WTC11 (cell line): ENCODE measurements around the gene ADGRB2. TPM values are rescaled to one million over a fixed set of nuclear protein-coding genes. Genes with fewer than 3 reads are reported as not detected.

Experiments
- ATAC-seq: fragments of 200-7000 bp; cut with Tn5 transposase; 2 replicates; pipeline ENCODE4 v1.10.0; 2021; ENCODE audit warnings: mild to moderate bottlenecking, moderate library complexity
- CTCF ChIA-PET: fragments of 300-600 bp; sonication (Branson Sonifier 250); formaldehyde crosslinking; loops from one replicate; lab custom pipeline; 2021; ENCODE audit warnings: antibody characterized with exemption; lab: Charles Lee
- POLR2A ChIA-PET: fragments of 350-600 bp; sonication (Branson Sonifier 250); formaldehyde crosslinking; loops from one replicate; lab custom pipeline; 2021; ENCODE audit warnings: antibody characterized with exemption; lab: Charles Lee
- DNase-seq: peaks from one replicate; pipeline ENCODE4 v3.0.0; 2021; ENCODE audit warnings: low spot score
- H3K27ac Mint-ChIP-seq: 2 replicates; pipeline ENCODE4 v1.8.0; 2021; ENCODE audit warnings: mixed read lengths
- H3K27me3 Mint-ChIP-seq: 2 replicates; pipeline ENCODE4 v1.8.0; 2021; ENCODE audit warnings: low read depth, mild to moderate bottlenecking, moderate library complexity, mixed read lengths
- H3K36me3 Mint-ChIP-seq: 2 replicates; pipeline ENCODE4 v1.8.0; 2021; ENCODE audit warnings: mixed read lengths
- H3K4me1 Mint-ChIP-seq: 2 replicates; pipeline ENCODE4 v1.8.0; 2022; ENCODE audit warnings: mixed read lengths
- H3K4me3 Mint-ChIP-seq: 2 replicates; pipeline ENCODE4 v1.8.0; 2021; ENCODE audit warnings: mild to moderate bottlenecking, moderate library complexity, mixed read lengths
- H3K9me3 Mint-ChIP-seq: 2 replicates; pipeline ENCODE4 v1.8.0; 2021; ENCODE audit warnings: mixed read lengths
- CREB1 ChIP-seq: sonication (generic); formaldehyde crosslinking; IDR thresholded peaks from 2 replicates; pipeline ENCODE4 v1.8.0; 2023; ENCODE audit warnings: mild to moderate bottlenecking, missing genetic modification reagents
- CREM ChIP-seq: sonication (generic); formaldehyde crosslinking; IDR thresholded peaks from 2 replicates; pipeline ENCODE4 v1.8.1; 2022; ENCODE audit warnings: mild to moderate bottlenecking, missing genetic modification reagents, moderate library complexity
- E2F5 ChIP-seq: sonication (generic); formaldehyde crosslinking; IDR thresholded peaks from 2 replicates; pipeline ENCODE4 v1.8.1; 2022; ENCODE audit warnings: mild to moderate bottlenecking, moderate library complexity, missing genetic modification reagents
- ESRRA ChIP-seq: sonication (generic); formaldehyde crosslinking; IDR thresholded peaks from 2 replicates; pipeline ENCODE4 v1.8.1; 2022; ENCODE audit warnings: mild to moderate bottlenecking, missing genetic modification reagents, borderline replicate concordance
- FOXP4 ChIP-seq: sonication (generic); formaldehyde crosslinking; IDR thresholded peaks from 2 replicates; pipeline ENCODE4 v1.8.0; 2022; ENCODE audit warnings: mild to moderate bottlenecking, missing genetic modification reagents
- GRHL2 ChIP-seq: fragments of 250-450 bp; sonication (Bioruptor Pico); IDR thresholded peaks from 2 replicates; pipeline ENCODE4 v1.8.0; 2022; ENCODE audit warnings: mild to moderate bottlenecking, moderate library complexity; ENCODE audit not compliant: insufficient replicate concordance, severe bottlenecking
- HMGA2 ChIP-seq: fragments of 250-450 bp; sonication (Bioruptor Pico); IDR thresholded peaks from 2 replicates; pipeline ENCODE4 v1.4.0; 2021; ENCODE audit warnings: mild to moderate bottlenecking, moderate library complexity
- JAZF1 ChIP-seq: fragments of 250-450 bp; sonication (Bioruptor Pico); IDR thresholded peaks from 2 replicates; pipeline ENCODE4 v1.9.0; 2021; ENCODE audit warnings: moderate library complexity, mild to moderate bottlenecking, inconsistent platforms
- JUN ChIP-seq: sonication (generic); formaldehyde crosslinking; IDR thresholded peaks from 2 replicates; pipeline ENCODE4 v1.8.0; 2023; ENCODE audit warnings: mild to moderate bottlenecking, missing genetic modification reagents
- KAT7 ChIP-seq: sonication (generic); formaldehyde crosslinking; IDR thresholded peaks from 2 replicates; pipeline ENCODE4 v1.8.1; 2023; ENCODE audit warnings: missing genetic modification reagents, mild to moderate bottlenecking, borderline replicate concordance
- NFYB ChIP-seq: sonication (generic); formaldehyde crosslinking; conservative IDR thresholded peaks from 2 replicates; pipeline ENCODE4 v1.8.0; 2022; ENCODE audit warnings: low read depth, missing genetic modification reagents
- NR1H2 ChIP-seq: sonication (generic); formaldehyde crosslinking; IDR thresholded peaks from 2 replicates; pipeline ENCODE4 v1.9.0; 2021; ENCODE audit warnings: mild to moderate bottlenecking, moderate library complexity, missing genetic modification reagents
- USF1 ChIP-seq: sonication (generic); formaldehyde crosslinking; IDR thresholded peaks from 2 replicates; pipeline ENCODE4 v1.8.0; 2022; ENCODE audit warnings: mild to moderate bottlenecking, missing genetic modification reagents
- ZMAT4 ChIP-seq: fragments of 250-450 bp; sonication (Bioruptor Pico); IDR thresholded peaks from 2 replicates; pipeline ENCODE4 v1.9.0; 2021; ENCODE audit warnings: mild to moderate bottlenecking
- ZNF281 ChIP-seq: sonication (generic); formaldehyde crosslinking; IDR thresholded peaks from 2 replicates; pipeline ENCODE4 v1.8.0; 2023; ENCODE audit warnings: mild to moderate bottlenecking, missing genetic modification reagents
- ZNF512 ChIP-seq: sonication (generic); formaldehyde crosslinking; IDR thresholded peaks from 2 replicates; pipeline ENCODE4 v1.8.1; 2022; ENCODE audit warnings: missing genetic modification reagents, borderline replicate concordance
- ZNF671 ChIP-seq: fragments of 250-450 bp; sonication (Bioruptor Pico); IDR thresholded peaks from 2 replicates; pipeline ENCODE4 v1.8.0; 2021; ENCODE audit warnings: mild to moderate bottlenecking
- total RNA-seq: library from RNA; stranded (reverse); gene quantifications from 3 replicates; pipeline ENCODE4 v1.2.3, GENCODE V29; 2021
- TF ChIP-seq, protein P1 (sequence below): sonication (generic); formaldehyde crosslinking; IDR thresholded peaks from 2 replicates; pipeline ENCODE4 v1.8.1; 2022; ENCODE audit warnings: mild to moderate bottlenecking, missing genetic modification reagents, moderate library complexity, borderline replicate concordance
- TF ChIP-seq, protein P2 (sequence below): sonication (generic); formaldehyde crosslinking; IDR thresholded peaks from 2 replicates; pipeline ENCODE4 v1.8.1; 2023; ENCODE audit warnings: mild to moderate bottlenecking, missing genetic modification reagents, moderate library complexity
- TF ChIP-seq, protein P3 (sequence below): fragments of 200-600 bp; IDR thresholded peaks from 2 replicates; pipeline ENCODE4 v1.8.0; 2022; ENCODE audit warnings: antibody characterized with exemption

ADGRB2 gene
- total RNA-seq, 1 experiment from 2014 or later: 39.3 TPM

DNA sequence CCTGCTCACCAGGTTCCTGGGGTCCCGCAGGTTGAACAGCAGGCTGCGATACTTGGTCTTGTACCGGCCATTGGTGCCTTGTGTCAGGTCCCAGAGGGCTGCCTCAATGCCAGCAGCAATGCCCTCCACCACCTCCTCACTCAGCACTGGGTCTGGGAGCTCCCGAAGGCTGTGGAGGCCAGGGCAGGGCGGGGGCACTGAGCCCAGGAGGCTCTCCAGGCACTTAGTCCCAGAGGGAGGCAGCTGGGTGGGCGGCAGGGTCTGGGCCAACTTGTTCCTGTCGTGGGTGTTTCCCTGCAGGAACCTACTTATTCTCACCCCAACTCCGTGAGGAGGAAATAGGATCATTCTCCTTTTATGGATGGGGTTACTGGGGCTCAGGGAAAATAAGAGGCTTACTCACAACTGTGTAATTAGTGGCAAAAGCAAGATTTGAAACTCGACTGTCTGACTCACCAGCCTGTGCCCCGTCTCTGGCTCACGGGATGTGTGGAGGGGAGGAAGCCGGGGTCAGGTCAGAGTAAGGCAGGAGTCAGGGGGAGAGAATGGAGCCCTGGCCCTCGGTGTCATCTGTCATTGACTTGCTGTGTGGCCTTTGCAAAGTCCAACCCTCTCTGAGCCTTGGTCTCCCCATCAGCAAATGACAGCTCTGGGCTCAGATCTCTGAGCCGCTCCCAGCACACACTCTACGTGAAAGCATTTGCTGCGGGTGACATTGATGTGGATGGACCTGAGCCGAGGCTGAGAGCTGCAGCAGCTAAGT lies 34.5 kb upstream of the ADGRB2 start:
- Mint-ChIP-seq H3K4me3 (no peak overlapping the region), H3K4me1 (peaks cover 32% of the 10 kb centered on the region), H3K27ac (no peak overlapping the region), H3K9me3 (no peaks in the 10 kb centered on the region), H3K27me3 (no peaks in the 10 kb centered on the region), H3K36me3 (no peaks in the 10 kb centered on the region)
- DNase-seq (no peak), ATAC-seq (no peak; the same call in 1 of the 2 replicates)
- POLR2A ChIA-PET: no interaction called here
- CTCF ChIA-PET: interaction anchor here (0.7 to 4.9 kb wide), 8 partner anchors 10 to 274 kb away, joined by 3 to 48 read pairs (median 6); partner anchors contain the start of genes SPOCD1 and TMEM39B
- no peak for TF ChIP-seq E2F5 (CRISPR knock-in tag)
- 0 out of 2 replicates have a peak, but pooled peaks have one; percentile 5 for TF ChIP-seq FOXP4 (CRISPR knock-in tag)
- no peak for TF ChIP-seq ZMAT4 (CRISPR knock-in tag)
- TF ChIP-seq JAZF1 (CRISPR knock-in tag): no peak

- CTCF ChIA-PET: interaction anchor here (0.7 to 4.9 kb wide), 6 partner anchors 9 to 275 kb away, joined by 3 to 48 read pairs (median 9); partner anchors contain the start of genes SPOCD1 and TMEM39B
- TF ChIP-seq ESRRA (CRISPR knock-in tag) (no peak), ZNF281 (CRISPR knock-in tag) (no peak), NFYB (CRISPR knock-in tag) (no peak), HMGA2 (CRISPR knock-in tag) (no peak), JAZF1 (CRISPR knock-in tag) (no peak), JUN (CRISPR knock-in tag) (no peak), ZNF512 (CRISPR knock-in tag) (no peak), E2F5 (CRISPR knock-in tag) (no peak), USF1 (no peak), NR1H2 (CRISPR knock-in tag) (no peak), KAT7 (no peak), GRHL2 (CRISPR knock-in tag) (no peak), ZNF671 (no peak), CREB1 (CRISPR knock-in tag) (no peak), CREM (CRISPR knock-in tag) (no peak)
- TF ChIP-seq, protein P1, sequence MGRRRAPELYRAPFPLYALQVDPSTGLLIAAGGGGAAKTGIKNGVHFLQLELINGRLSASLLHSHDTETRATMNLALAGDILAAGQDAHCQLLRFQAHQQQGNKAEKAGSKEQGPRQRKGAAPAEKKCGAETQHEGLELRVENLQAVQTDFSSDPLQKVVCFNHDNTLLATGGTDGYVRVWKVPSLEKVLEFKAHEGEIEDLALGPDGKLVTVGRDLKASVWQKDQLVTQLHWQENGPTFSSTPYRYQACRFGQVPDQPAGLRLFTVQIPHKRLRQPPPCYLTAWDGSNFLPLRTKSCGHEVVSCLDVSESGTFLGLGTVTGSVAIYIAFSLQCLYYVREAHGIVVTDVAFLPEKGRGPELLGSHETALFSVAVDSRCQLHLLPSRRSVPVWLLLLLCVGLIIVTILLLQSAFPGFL (CRISPR knock-in tag): no peak
- TF ChIP-seq, protein P2, sequence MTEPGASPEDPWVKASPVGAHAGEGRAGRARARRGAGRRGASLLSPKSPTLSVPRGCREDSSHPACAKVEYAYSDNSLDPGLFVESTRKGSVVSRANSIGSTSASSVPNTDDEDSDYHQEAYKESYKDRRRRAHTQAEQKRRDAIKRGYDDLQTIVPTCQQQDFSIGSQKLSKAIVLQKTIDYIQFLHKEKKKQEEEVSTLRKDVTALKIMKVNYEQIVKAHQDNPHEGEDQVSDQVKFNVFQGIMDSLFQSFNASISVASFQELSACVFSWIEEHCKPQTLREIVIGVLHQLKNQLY (CRISPR knock-in tag): no peak
- TF ChIP-seq, protein P3, sequence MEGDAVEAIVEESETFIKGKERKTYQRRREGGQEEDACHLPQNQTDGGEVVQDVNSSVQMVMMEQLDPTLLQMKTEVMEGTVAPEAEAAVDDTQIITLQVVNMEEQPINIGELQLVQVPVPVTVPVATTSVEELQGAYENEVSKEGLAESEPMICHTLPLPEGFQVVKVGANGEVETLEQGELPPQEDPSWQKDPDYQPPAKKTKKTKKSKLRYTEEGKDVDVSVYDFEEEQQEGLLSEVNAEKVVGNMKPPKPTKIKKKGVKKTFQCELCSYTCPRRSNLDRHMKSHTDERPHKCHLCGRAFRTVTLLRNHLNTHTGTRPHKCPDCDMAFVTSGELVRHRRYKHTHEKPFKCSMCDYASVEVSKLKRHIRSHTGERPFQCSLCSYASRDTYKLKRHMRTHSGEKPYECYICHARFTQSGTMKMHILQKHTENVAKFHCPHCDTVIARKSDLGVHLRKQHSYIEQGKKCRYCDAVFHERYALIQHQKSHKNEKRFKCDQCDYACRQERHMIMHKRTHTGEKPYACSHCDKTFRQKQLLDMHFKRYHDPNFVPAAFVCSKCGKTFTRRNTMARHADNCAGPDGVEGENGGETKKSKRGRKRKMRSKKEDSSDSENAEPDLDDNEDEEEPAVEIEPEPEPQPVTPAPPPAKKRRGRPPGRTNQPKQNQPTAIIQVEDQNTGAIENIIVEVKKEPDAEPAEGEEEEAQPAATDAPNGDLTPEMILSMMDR: no peak
Observed at GRCh38 chr1:31798086-31798432, 33.9 kb upstream of the ADGRB2 start.

More at GRCh38 chr1:31798086-31798432, 33.9 kb upstream of the ADGRB2 start:
- H3K36me3 Mint-ChIP-seq: no peaks in the 10 kb centered on the region
- no peaks in the 10 kb centered on the region for H3K9me3 Mint-ChIP-seq
- no peak overlapping the region for H3K27ac Mint-ChIP-seq
- H3K4me1 Mint-ChIP-seq: peaks cover 32% of the 10 kb centered on the region
- H3K4me3 Mint-ChIP-seq: no peak overlapping the region
- ATAC-seq (no peak), DNase-seq (no peak)
- POLR2A ChIA-PET: no interaction called here
- no peaks in the 10 kb centered on the region for H3K27me3 Mint-ChIP-seq
